ENCODE measurements around the gene CFL1. TPM values are rescaled to one million over a fixed set of nuclear protein-coding genes. Genes with fewer than 3 reads are reported as not detected.

CFL1 gene
- polyA plus RNA-seq, 1 of the 3 experiments (the other 2 are of a cell fraction), result 4,252 TPM

GRCh38 chr11:65810046-65810868 is 47.7 kb downstream of the CFL1 start (continued):
- TF ChIP-seq ELF1 (IDR thresholded peaks at IDR 0.05) (no peak), SMC3 (IDR thresholded peaks at IDR 0.05; ENCODE audit: low read depth, low read length) (no peak), RCOR1 (IDR thresholded peaks at IDR 0.05; ENCODE audit: low read length) (no peak)
- TF ChIP-seq, protein P1, sequence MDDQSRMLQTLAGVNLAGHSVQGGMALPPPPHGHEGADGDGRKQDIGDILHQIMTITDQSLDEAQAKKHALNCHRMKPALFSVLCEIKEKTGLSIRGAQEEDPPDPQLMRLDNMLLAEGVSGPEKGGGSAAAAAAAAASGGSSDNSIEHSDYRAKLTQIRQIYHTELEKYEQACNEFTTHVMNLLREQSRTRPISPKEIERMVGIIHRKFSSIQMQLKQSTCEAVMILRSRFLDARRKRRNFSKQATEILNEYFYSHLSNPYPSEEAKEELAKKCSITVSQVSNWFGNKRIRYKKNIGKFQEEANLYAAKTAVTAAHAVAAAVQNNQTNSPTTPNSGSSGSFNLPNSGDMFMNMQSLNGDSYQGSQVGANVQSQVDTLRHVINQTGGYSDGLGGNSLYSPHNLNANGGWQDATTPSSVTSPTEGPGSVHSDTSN (IDR thresholded peaks at IDR 0.05), result no peak
- TF ChIP-seq, protein P2, sequence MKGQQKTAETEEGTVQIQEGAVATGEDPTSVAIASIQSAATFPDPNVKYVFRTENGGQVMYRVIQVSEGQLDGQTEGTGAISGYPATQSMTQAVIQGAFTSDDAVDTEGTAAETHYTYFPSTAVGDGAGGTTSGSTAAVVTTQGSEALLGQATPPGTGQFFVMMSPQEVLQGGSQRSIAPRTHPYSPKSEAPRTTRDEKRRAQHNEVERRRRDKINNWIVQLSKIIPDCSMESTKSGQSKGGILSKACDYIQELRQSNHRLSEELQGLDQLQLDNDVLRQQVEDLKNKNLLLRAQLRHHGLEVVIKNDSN (IDR thresholded peaks at IDR 0.05; ENCODE audit: borderline replicate concordance, low read depth), result no peak

- Histone ChIP-seq H3K4me1 (ENCODE audit: control insufficient read depth in 1 of 2, insufficient read depth in 2 of 2, low read depth in 1 of 2, low read length in 1 of 2) (no peaks in the 10 kb centered on the region), H3K9ac (no peak overlapping the region), H3K9me3 (no peaks in the 10 kb centered on the region), H3K4me3 (ENCODE audit: low read depth in 2 of 2, low read length in 1 of 2) (no peak overlapping the region), H3K36me3 (replicated peaks in 1 of 2; ENCODE audit: control insufficient read depth in 1 of 2, insufficient read depth in 2 of 2, low read length in 1 of 2) (no peaks in the 10 kb centered on the region), H4K20me1 (ENCODE audit: insufficient read depth) (no peaks in the 10 kb centered on the region), H3K27me3 (ENCODE audit: insufficient read depth) (peaks cover 35% of the 10 kb centered on the region; the same call in 1 of the 2 replicates), H3F3A (replicated peaks; ENCODE audit: insufficient read depth) (no peaks in the 10 kb centered on the region), H3K4me2 (no peak overlapping the region), H3K9me2 (no peaks in the 10 kb centered on the region), H3K27ac (ENCODE audit: low read depth in 2 of 2, low read length in 1 of 2) (no peak overlapping the region), H2AFZ (ENCODE audit: low read depth) (no peak overlapping the region), H3K79me2 (ENCODE audit: insufficient read depth) (no peaks in the 10 kb centered on the region)
- ChIA-PET CTCF (interaction anchor here (0.6 to 4.2 kb wide), 7 partner anchors 8 to 192 kb away, joined by 3 to 21 read pairs (median 5); partner anchors contain the start of gene KAT5), POLR2A (no interaction called here)
- TF ChIP-seq FOSL2 (IDR thresholded peaks at IDR 0.05; ENCODE audit: borderline replicate concordance, low read depth) (no peak), NFIC (IDR thresholded peaks at IDR 0.05; ENCODE audit: borderline replicate concordance) (no peak)
- WGBS (ENCODE audit: low lambda C conversion rate), result 38% methylated on average over 8 of the region's 9 CpGs
- DNase-seq, result no peak
Measured at GRCh38 chr11:65809496-65809895, 48.5 kb downstream of the CFL1 start.

DNA sequence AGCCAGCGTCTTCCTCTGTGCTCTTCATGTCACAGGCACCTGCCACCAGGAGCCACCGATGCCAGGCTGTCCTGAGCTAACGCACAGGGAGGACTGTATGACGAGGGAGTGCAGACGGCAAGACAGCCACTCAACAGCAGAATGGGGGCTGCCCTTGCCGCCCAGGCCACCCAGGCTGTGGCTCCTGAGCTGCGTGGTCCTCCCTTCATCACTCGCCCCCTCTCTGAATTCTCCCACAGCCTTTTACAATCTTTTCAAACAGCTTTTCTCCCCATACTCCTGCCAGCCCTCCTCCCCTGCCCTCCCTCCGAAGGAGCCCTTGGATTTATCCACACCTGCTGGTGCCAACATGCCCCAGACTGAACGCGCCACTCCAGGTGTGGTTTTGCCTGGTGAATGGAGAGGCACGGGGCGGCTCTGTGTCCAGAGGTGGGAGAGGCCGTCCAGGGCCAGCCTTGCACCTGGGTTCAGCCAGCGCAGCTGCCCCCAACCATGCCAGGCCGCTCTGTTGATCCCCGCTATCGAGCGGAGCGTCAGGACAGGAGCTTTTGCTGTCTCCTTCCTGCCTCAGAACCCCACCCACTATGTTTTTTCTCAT is 49.1 kb downstream of the CFL1 start:
- POLR2A ChIA-PET, result no interaction called here
- Histone ChIP-seq H3K9me3 (no peaks in the 10 kb centered on the region), H3K36me3 (replicated peaks in 1 of 2; ENCODE audit: control insufficient read depth in 1 of 2, insufficient read depth in 2 of 2, low read length in 1 of 2) (no peaks in the 10 kb centered on the region), H2AFZ (ENCODE audit: low read depth) (no peak overlapping the region), H3K9me2 (no peaks in the 10 kb centered on the region), H3F3A (replicated peaks; ENCODE audit: insufficient read depth) (no peaks in the 10 kb centered on the region), H3K27ac (ENCODE audit: low read depth in 2 of 2, low read length in 1 of 2) (no peak overlapping the region), H4K20me1 (ENCODE audit: insufficient read depth) (no peaks in the 10 kb centered on the region), H3K4me1 (ENCODE audit: control insufficient read depth in 1 of 2, insufficient read depth in 2 of 2, low read depth in 1 of 2, low read length in 1 of 2) (no peaks in the 10 kb centered on the region), H3K4me3 (ENCODE audit: low read depth in 2 of 2, low read length in 1 of 2) (no peak overlapping the region), H3K4me2 (no peak overlapping the region), H3K79me2 (ENCODE audit: insufficient read depth) (no peaks in the 10 kb centered on the region), H3K9ac (no peak overlapping the region), H3K27me3 (ENCODE audit: insufficient read depth) (peaks cover 42% of the 10 kb centered on the region; the same call in 1 of the 2 replicates)
- DNase-seq, result no peak
- 39% methylated on average over 19 of the region's 20 CpGs for WGBS (ENCODE audit: low lambda C conversion rate)
- CTCF ChIA-PET, result interaction anchor here (0.6 to 4.2 kb wide), 7 partner anchors 9 to 103 kb away, joined by 4 to 21 read pairs (median 7); partner anchors contain the start of gene KAT5
- TF ChIP-seq MXI1 (IDR thresholded peaks at IDR 0.05; ENCODE audit: low read depth, low read length) (no peak), ELF1 (IDR thresholded peaks at IDR 0.05) (no peak), GABPA (IDR thresholded peaks at IDR 0.05; ENCODE audit: low read depth) (no peak), RCOR1 (IDR thresholded peaks at IDR 0.05; ENCODE audit: low read length) (no peak)
- TF ChIP-seq, protein P1 (IDR thresholded peaks at IDR 0.05), result no peak

All from SK-N-SH (cell line).